MM.1S (cell line): ENCODE measurements around the gene RAD54L2.
"Not testable (repeated sequence)": the region's sequence is repeated elsewhere in the genome, so short reads cannot be mapped to it uniquely, and the experiment has no call there.

ENCODE experiments used
- EZH2phosphoT487 ChIP-seq: fragments of 300-600 bp; sonication (generic); IDR thresholded peaks from 2 replicates; pipeline ENCODE4 v1.6.1; 2018; ENCODE audit warnings: antibody characterized with exemption, low read length
- TF ChIP-seq, protein P1 (sequence below): fragments of 300-600 bp; sonication (generic); IDR thresholded peaks from 2 replicates; pipeline ENCODE4 v1.5.1; 2016; ENCODE audit warnings: antibody characterized with exemption, low read length, mixed read lengths

DNA sequence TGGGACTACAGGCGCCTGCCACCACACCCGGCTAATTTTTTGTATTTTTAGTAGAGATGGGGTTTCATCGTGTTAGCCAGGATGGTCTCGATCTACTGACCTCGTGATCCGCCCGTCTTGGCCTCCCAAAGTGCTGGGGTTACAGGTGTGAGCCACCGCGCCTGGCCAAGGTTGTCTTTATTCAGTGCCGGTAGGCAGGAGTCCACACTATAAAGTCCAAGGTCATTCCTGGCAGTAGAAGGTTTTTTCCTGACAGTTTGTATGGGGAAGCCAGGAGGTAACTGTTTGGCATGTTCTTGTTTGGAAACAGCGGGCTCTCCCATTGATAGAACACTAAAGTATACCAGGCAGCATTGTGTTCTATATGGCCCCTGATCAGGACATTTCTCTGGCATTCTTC lies 4.1 kb downstream of the RAD54L2 start:
- not testable (repeated sequence) for TF ChIP-seq EZH2phosphoT487
- TF ChIP-seq, protein P1, sequence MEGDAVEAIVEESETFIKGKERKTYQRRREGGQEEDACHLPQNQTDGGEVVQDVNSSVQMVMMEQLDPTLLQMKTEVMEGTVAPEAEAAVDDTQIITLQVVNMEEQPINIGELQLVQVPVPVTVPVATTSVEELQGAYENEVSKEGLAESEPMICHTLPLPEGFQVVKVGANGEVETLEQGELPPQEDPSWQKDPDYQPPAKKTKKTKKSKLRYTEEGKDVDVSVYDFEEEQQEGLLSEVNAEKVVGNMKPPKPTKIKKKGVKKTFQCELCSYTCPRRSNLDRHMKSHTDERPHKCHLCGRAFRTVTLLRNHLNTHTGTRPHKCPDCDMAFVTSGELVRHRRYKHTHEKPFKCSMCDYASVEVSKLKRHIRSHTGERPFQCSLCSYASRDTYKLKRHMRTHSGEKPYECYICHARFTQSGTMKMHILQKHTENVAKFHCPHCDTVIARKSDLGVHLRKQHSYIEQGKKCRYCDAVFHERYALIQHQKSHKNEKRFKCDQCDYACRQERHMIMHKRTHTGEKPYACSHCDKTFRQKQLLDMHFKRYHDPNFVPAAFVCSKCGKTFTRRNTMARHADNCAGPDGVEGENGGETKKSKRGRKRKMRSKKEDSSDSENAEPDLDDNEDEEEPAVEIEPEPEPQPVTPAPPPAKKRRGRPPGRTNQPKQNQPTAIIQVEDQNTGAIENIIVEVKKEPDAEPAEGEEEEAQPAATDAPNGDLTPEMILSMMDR = not testable (repeated sequence)
